IMR-90 (cell line): ENCODE results near the gene TDP2. TPM values are rescaled to one million over a fixed set of nuclear protein-coding genes. Genes with fewer than 3 reads are reported as not detected.

Source experiments
- ATAC-seq: fragments of 200-7000 bp; cut with Tn5 transposase; 2 replicates; pipeline ENCODE4 v1.9.1; 2020; ENCODE audit warnings: low read depth, mild to moderate bottlenecking, moderate library complexity
- BruUV-seq: library from RNA; stranded (reverse); fragments of 400-500 nt; replicated peaks from 2 replicates; lab custom pipeline; 2021; lab: Mats Ljungman, UMichigan
- CTCF ChIA-PET: fragments of 300-600 bp; formaldehyde crosslinking; extraction: SDS; loops from one replicate; lab custom pipeline; 2021; ENCODE audit warnings: antibody characterized with exemption; lab: Yijun Ruan, JAX
- POLR2A ChIA-PET: fragments of 300-600 bp; sonication (Branson Sonifier 250); formaldehyde crosslinking; loops from one replicate; lab custom pipeline; 2022; ENCODE audit warnings: antibody characterized with exemption; ENCODE audit not compliant: unreplicated experiment; lab: Charles Lee
- DNase-seq: peaks from one replicate; pipeline ENCODE4 v3.0.0; 2013
- H2AFZ ChIP-seq: replicated peaks from 2 replicates; pipeline ENCODE3; 2013; ENCODE audit warnings: low read length, mild to moderate bottlenecking; ENCODE audit not compliant: poor library complexity
- H2AK5ac ChIP-seq: 2 replicates; pipeline ENCODE4 v1.6.1; 2013; ENCODE audit warnings: low read depth, low read length, inconsistent platforms
- H2AK9ac ChIP-seq: replicated peaks from 2 replicates; pipeline ENCODE3; 2013; ENCODE audit warnings: mild to moderate bottlenecking, low read depth, low read length, moderate library complexity; ENCODE audit not compliant: poor library complexity
- H2BK120ac ChIP-seq: 2 replicates; pipeline ENCODE4 v1.6.1; 2013; ENCODE audit warnings: low read depth, low read length, inconsistent platforms
- H2BK15ac ChIP-seq: 3 replicates; pipeline ENCODE4 v1.6.1; 2013; ENCODE audit warnings: low read depth, low read length, inconsistent platforms
- H2BK20ac ChIP-seq: 2 replicates; pipeline ENCODE4 v1.6.1; 2013; ENCODE audit warnings: low read depth, mild to moderate bottlenecking, inconsistent platforms, low read length, moderate library complexity
- H2BK5ac ChIP-seq: 2 replicates; pipeline ENCODE4 v1.6.1; 2013; ENCODE audit warnings: mild to moderate bottlenecking, low read depth, low read length, inconsistent platforms; ENCODE audit not compliant: poor library complexity, severe bottlenecking
- H3K14ac ChIP-seq: replicated peaks from 2 replicates; pipeline ENCODE4 v1.6.1; 2013; ENCODE audit warnings: low read depth, low read length, inconsistent platforms
- H3K18ac ChIP-seq: 2 replicates; pipeline ENCODE4 v1.6.1; 2013; ENCODE audit warnings: low read depth, low read length, control low read depth
- H3K23ac ChIP-seq: 2 replicates; pipeline ENCODE4 v1.6.1; 2013; ENCODE audit warnings: low read depth, low read length, inconsistent platforms
- H3K27ac ChIP-seq: 2 replicates; pipeline ENCODE4 v1.5.1; 2013; ENCODE audit warnings: mild to moderate bottlenecking, control low read depth, low read length; ENCODE audit not compliant: insufficient read depth
- H3K27me3 ChIP-seq: 2 replicates; pipeline ENCODE4 v1.6.1; 2013; ENCODE audit warnings: low read length; ENCODE audit not compliant: control insufficient read depth, insufficient read depth
- H3K36me3 ChIP-seq: 2 replicates; pipeline ENCODE4 v1.6.1; 2013; ENCODE audit warnings: low read length, mixed read lengths; ENCODE audit not compliant: control insufficient read depth, insufficient read depth
- H3K4ac ChIP-seq: 2 replicates; pipeline ENCODE4 v1.6.1; 2013; ENCODE audit warnings: low read depth, low read length, inconsistent platforms
- H3K4me1 ChIP-seq: 2 replicates; pipeline ENCODE4 v1.6.1; 2013; ENCODE audit warnings: low read length, mixed read lengths; ENCODE audit not compliant: control insufficient read depth, insufficient read depth
- H3K4me2 ChIP-seq: 2 replicates; pipeline ENCODE4 v1.6.1; 2013; ENCODE audit warnings: low read depth, mild to moderate bottlenecking, control low read depth, low read length, moderate library complexity
- H3K4me3 ChIP-seq: 2 replicates; pipeline ENCODE4 v1.5.1; 2013; ENCODE audit warnings: low read depth, mild to moderate bottlenecking, control low read depth, low read length, moderate library complexity; ENCODE audit not compliant: insufficient read depth
- H3K56ac ChIP-seq: 2 replicates; pipeline ENCODE4 v1.6.1; 2013; ENCODE audit warnings: low read length, inconsistent platforms; ENCODE audit not compliant: insufficient read depth; ENCODE audit errors: extremely low read depth
- H3K79me1 ChIP-seq, 2 experiments: 2 replicates each; pipeline ENCODE4 v1.6.1; 2013; ENCODE audit warnings: low read length in 2 of 2, inconsistent platforms in 1 of 2, low read depth in 1 of 2
- H3K9ac ChIP-seq: 2 replicates; pipeline ENCODE4 v1.6.1; 2013; ENCODE audit warnings: low read depth, low read length, control low read depth
- H3K9me1 ChIP-seq: 2 replicates; pipeline ENCODE4 v1.6.1; 2013; ENCODE audit warnings: low read length, inconsistent platforms; ENCODE audit not compliant: insufficient read depth
- H3K9me3 ChIP-seq: 2 replicates; pipeline ENCODE4 v1.6.1; 2013; ENCODE audit warnings: low read length; ENCODE audit not compliant: control insufficient read depth, insufficient read depth
- H4K20me1 ChIP-seq: 2 replicates; pipeline ENCODE4 v1.6.1; 2013; ENCODE audit warnings: low read length, inconsistent platforms; ENCODE audit not compliant: insufficient read depth
- H4K5ac ChIP-seq: 2 replicates; pipeline ENCODE4 v1.6.1; 2013; ENCODE audit warnings: mild to moderate bottlenecking, low read depth, low read length, control low read depth
- H4K8ac ChIP-seq, 2 experiments: 2 replicates each; pipeline ENCODE4 v1.6.1; 2013; ENCODE audit warnings: low read depth in 2 of 2, low read length in 2 of 2, control low read depth in 1 of 2, inconsistent platforms in 1 of 2
- H4K91ac ChIP-seq: 2 replicates; pipeline ENCODE4 v1.6.1; 2013; ENCODE audit warnings: low read depth, low read length, inconsistent platforms; ENCODE audit not compliant: insufficient read depth
- NFE2L2 ChIP-seq: fragments of 150-350 bp; IDR thresholded peaks from 2 replicates; pipeline ENCODE4 v1.6.1; 2016; ENCODE audit warnings: low read depth, mild to moderate bottlenecking, low read length
- RCOR1 ChIP-seq: IDR thresholded peaks from 2 replicates; pipeline ENCODE4 v1.6.1; 2012; ENCODE audit warnings: mild to moderate bottlenecking, low read length, improper control_type of control experiment; ENCODE audit not compliant: insufficient replicate concordance
- WGBS, 2 experiments: methylation state at CpG; one replicate each; pipeline versions ENCODE4 v1.1.5 to v1.1.7; 2013; ENCODE audit warnings: missing lambda C conversion rate in 2 of 2; ENCODE audit not compliant: insufficient read length in 1 of 2; ENCODE audit errors: extremely low coverage in 2 of 2; 5-methylcytosine and 5-hydroxymethylcytosine counted together
- dilution Hi-C: fragments of 300-500 bp; cut with HindIII; formaldehyde crosslinking; loops from one replicate; pipeline ENCODE4 v1.14.3; 2018; ENCODE audit warnings: low sequenced_read_pairs; ENCODE audit not compliant: unreplicated experiment
- in situ Hi-C: fragments of 300-500 bp; cut with MboI; formaldehyde crosslinking; loops from 3 replicates; pipeline ENCODE4 v1.14.3; 2019; ENCODE audit warnings: low sequenced_read_pairs, inconsistent platforms, mixed read lengths
- intact Hi-C: fragments of 100-400 bp; cut with micrococcal nuclease; formaldehyde crosslinking; loops from 2 replicates; pipeline ENCODE4 v1.10.0; 2022
- polyA plus RNA-seq, 3 experiments: library from polyadenylated mRNA; depleted of rRNA; stranded (reverse); fragments of >200 nt; gene quantifications; 2 replicates each; pipeline ENCODE4 v1.2.3, GENCODE V29; 2012; ENCODE audit warnings: low replicate concordance in 1 of 3
- total RNA-seq: library from RNA; depleted of rRNA; stranded (reverse); fragments of >200 nt; gene quantifications from 2 replicates; pipeline ENCODE4 v1.2.3, GENCODE V29; 2012

The TDP2 gene
- total and polyA plus RNA-seq, 2 of the 4 experiments (the other 2 are of a cell fraction) = 13.6 to 22.8 TPM

- Histone ChIP-seq H3K9me1 (no peaks in the 10 kb centered on the region), H3K4me1 (no peaks in the 10 kb centered on the region), H3K27me3 (peaks cover 11% of the 10 kb centered on the region), H2AK5ac (no peak overlapping the region), H2BK120ac (no peak overlapping the region), H3K4me3 (no peak overlapping the region), H3K4me2 (no peak overlapping the region), H4K8ac (no peak overlapping the region), H3K9ac (no peak overlapping the region), H3K14ac (no peak overlapping the region), H3K36me3 (no peaks in the 10 kb centered on the region), H4K91ac (no peak overlapping the region), H3K27ac (no peak overlapping the region), H2AFZ (no peak overlapping the region), H3K4ac (no peak overlapping the region), H3K23ac (no peak overlapping the region), H4K20me1 (no peaks in the 10 kb centered on the region), H2BK20ac (no peak overlapping the region), H4K5ac (no peak overlapping the region), H2BK5ac (no peak overlapping the region), H2BK15ac (no peak overlapping the region), H3K18ac (no peak overlapping the region), H2AK9ac (no peak overlapping the region), H3K9me3 (no peaks in the 10 kb centered on the region), H3K79me1 (no peaks in the 10 kb centered on the region), H3K56ac (no peak overlapping the region)
- intact Hi-C loops = no loop called here
- no peak for DNase-seq
- TF ChIP-seq RCOR1 = no peak
- no peak for TF ChIP-seq NFE2L2
- CTCF ChIA-PET = no interaction called here
- in situ Hi-C loops = no loop called here
- POLR2A ChIA-PET = no interaction called here
- no TSS peak for BruUV-seq
- ATAC-seq = no peak
- dilution Hi-C loops = no loop called here
- no CpG with 5 or more reads among the region's 4 CpGs for WGBS, 2 experiments
These were observed 22.3 kb downstream of the TDP2 start for GRCh38 chr6:24644377-24644776.
